Fibroblast of skin of left quadriceps (primary cell): Measurements from ENCODE around the gene SYNM.

Experiments
- DNase-seq, 2 experiments: peaks; one replicate each; pipeline ENCODE4 v3.0.0-alpha.2; 2013; ENCODE audit warnings: low read depth in 2 of 2

SYNM gene

GRCh38 chr15:99140590-99140989 lies 35.7 kb downstream of the SYNM start:
- DNase-seq = no peak

- no peak for DNase-seq
Observed at GRCh38 chr15:99141943-99142342, 37.1 kb downstream of the SYNM start.

- DNase-seq = no peak
Observed at GRCh38 chr15:99142562-99142961, 37.7 kb downstream of the SYNM start.

GRCh38 chr15:99143242-99143641 lies 38.4 kb downstream of the SYNM start:
- DNase-seq = no peak

- DNase-seq = no peak
Observed at GRCh38 chr15:99143655-99144610, 39.1 kb downstream of the SYNM start.

- no peak for DNase-seq
Observed at GRCh38 chr15:99145005-99145404, 40.1 kb downstream of the SYNM start.

- DNase-seq = no peak
Observed at GRCh38 chr15:99145778-99146177, 40.9 kb downstream of the SYNM start.

- no peak for DNase-seq
Observed at GRCh38 chr15:99146661-99147060, 41.8 kb downstream of the SYNM start.

GRCh38 chr15:99148851-99149276 lies 44.0 kb downstream of the SYNM start:
- no peak for DNase-seq

GRCh38 chr15:99149366-99149765 lies 44.5 kb downstream of the SYNM start:
- no peak for DNase-seq

- no peak for DNase-seq
Observed at GRCh38 chr15:99151156-99151555, 46.3 kb downstream of the SYNM start.

GRCh38 chr15:99153026-99153535 lies 48.2 kb downstream of the SYNM start:
- DNase-seq = no peak

GRCh38 chr15:99154271-99154670 lies 49.4 kb downstream of the SYNM start:
- DNase-seq = no peak

GRCh38 chr15:99155961-99156443 lies 51.1 kb downstream of the SYNM start:
- DNase-seq = no peak

GRCh38 chr15:99157456-99157855 lies 52.6 kb downstream of the SYNM start:
- DNase-seq = no peak

GRCh38 chr15:99158626-99159412 lies 53.9 kb downstream of the SYNM start:
- no peak for DNase-seq

- DNase-seq = no peak
Observed at GRCh38 chr15:99163271-99164062, 58.6 kb downstream of the SYNM start.

GRCh38 chr15:99164119-99164518 lies 59.2 kb downstream of the SYNM start:
- DNase-seq = no peak

- no peak for DNase-seq
Observed at GRCh38 chr15:99165020-99165790, 60.3 kb downstream of the SYNM start.

- DNase-seq = no peak
Observed at GRCh38 chr15:99165956-99166689, 61.2 kb downstream of the SYNM start.
